ENCODE results near the gene OR2T11.
"Not testable (repeated sequence)": the region's sequence is repeated elsewhere in the genome, so short reads cannot be mapped to it uniquely, and the experiment has no call there.

DNA sequence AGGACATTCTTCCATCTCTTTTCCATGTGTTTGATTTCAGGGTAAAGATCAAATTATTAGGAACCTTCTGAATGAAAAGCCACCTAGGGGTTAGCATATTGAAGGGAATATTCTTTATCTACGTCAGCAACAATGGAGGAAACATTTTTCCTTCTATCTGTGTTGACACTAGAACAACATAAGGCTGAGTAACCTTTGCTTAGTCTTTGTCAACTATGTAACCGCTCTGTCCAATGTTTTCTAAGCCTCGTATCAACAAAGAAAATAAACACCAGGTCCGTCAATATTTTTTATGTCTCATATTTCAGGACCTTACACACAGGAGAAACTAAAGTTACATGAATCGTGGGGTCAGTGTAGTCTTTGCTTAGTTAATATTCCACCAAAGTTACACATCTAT is 1.7 kb upstream of the OR2T11 start:
- TF ChIP-seq, protein P1, sequence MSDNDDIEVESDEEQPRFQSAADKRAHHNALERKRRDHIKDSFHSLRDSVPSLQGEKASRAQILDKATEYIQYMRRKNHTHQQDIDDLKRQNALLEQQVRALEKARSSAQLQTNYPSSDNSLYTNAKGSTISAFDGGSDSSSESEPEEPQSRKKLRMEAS (IDR thresholded peaks at IDR 0.05): not testable (repeated sequence)
- TF ChIP-seq, protein P2, sequence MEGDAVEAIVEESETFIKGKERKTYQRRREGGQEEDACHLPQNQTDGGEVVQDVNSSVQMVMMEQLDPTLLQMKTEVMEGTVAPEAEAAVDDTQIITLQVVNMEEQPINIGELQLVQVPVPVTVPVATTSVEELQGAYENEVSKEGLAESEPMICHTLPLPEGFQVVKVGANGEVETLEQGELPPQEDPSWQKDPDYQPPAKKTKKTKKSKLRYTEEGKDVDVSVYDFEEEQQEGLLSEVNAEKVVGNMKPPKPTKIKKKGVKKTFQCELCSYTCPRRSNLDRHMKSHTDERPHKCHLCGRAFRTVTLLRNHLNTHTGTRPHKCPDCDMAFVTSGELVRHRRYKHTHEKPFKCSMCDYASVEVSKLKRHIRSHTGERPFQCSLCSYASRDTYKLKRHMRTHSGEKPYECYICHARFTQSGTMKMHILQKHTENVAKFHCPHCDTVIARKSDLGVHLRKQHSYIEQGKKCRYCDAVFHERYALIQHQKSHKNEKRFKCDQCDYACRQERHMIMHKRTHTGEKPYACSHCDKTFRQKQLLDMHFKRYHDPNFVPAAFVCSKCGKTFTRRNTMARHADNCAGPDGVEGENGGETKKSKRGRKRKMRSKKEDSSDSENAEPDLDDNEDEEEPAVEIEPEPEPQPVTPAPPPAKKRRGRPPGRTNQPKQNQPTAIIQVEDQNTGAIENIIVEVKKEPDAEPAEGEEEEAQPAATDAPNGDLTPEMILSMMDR (IDR thresholded peaks at IDR 0.05; ENCODE audit: low read depth, low read length, missing input control): not testable (repeated sequence)
- TF ChIP-seq, protein P3, sequence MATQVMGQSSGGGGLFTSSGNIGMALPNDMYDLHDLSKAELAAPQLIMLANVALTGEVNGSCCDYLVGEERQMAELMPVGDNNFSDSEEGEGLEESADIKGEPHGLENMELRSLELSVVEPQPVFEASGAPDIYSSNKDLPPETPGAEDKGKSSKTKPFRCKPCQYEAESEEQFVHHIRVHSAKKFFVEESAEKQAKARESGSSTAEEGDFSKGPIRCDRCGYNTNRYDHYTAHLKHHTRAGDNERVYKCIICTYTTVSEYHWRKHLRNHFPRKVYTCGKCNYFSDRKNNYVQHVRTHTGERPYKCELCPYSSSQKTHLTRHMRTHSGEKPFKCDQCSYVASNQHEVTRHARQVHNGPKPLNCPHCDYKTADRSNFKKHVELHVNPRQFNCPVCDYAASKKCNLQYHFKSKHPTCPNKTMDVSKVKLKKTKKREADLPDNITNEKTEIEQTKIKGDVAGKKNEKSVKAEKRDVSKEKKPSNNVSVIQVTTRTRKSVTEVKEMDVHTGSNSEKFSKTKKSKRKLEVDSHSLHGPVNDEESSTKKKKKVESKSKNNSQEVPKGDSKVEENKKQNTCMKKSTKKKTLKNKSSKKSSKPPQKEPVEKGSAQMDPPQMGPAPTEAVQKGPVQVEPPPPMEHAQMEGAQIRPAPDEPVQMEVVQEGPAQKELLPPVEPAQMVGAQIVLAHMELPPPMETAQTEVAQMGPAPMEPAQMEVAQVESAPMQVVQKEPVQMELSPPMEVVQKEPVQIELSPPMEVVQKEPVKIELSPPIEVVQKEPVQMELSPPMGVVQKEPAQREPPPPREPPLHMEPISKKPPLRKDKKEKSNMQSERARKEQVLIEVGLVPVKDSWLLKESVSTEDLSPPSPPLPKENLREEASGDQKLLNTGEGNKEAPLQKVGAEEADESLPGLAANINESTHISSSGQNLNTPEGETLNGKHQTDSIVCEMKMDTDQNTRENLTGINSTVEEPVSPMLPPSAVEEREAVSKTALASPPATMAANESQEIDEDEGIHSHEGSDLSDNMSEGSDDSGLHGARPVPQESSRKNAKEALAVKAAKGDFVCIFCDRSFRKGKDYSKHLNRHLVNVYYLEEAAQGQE (IDR thresholded peaks at IDR 0.05): not testable (repeated sequence)
- not testable (repeated sequence) for TF ChIP-seq RAD21 (IDR thresholded peaks at IDR 0.05); FOXA1 (IDR thresholded peaks at IDR 0.05); YY1 (IDR thresholded peaks at IDR 0.05); EGR1 (IDR thresholded peaks at IDR 0.05; ENCODE audit: low read depth in 2 of 2)
- TF ChIP-seq, protein P4, sequence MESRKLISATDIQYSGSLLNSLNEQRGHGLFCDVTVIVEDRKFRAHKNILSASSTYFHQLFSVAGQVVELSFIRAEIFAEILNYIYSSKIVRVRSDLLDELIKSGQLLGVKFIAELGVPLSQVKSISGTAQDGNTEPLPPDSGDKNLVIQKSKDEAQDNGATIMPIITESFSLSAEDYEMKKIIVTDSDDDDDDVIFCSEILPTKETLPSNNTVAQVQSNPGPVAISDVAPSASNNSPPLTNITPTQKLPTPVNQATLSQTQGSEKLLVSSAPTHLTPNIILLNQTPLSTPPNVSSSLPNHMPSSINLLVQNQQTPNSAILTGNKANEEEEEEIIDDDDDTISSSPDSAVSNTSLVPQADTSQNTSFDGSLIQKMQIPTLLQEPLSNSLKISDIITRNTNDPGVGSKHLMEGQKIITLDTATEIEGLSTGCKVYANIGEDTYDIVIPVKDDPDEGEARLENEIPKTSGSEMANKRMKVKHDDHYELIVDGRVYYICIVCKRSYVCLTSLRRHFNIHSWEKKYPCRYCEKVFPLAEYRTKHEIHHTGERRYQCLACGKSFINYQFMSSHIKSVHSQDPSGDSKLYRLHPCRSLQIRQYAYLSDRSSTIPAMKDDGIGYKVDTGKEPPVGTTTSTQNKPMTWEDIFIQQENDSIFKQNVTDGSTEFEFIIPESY (IDR thresholded peaks at IDR 0.05): not testable (repeated sequence)
